NCI-H748 treated with DMSO at 0.1 percent for 48 hours (cell line): ENCODE measurements around the gene NDUFV1.
"Not testable (repeated sequence)": the region's sequence is repeated elsewhere in the genome, so short reads cannot be mapped to it uniquely, and the experiment has no call there.

ENCODE experiments used
- DNase-seq: peaks from one replicate; lab custom pipeline; 2025; lab: John Stamatoyannopoulos, UW

The NDUFV1 gene

GRCh38 chr11:67586568-67587250 is 20.0 kb upstream of the NDUFV1 start:
- DNase-seq = no peak

DNA sequence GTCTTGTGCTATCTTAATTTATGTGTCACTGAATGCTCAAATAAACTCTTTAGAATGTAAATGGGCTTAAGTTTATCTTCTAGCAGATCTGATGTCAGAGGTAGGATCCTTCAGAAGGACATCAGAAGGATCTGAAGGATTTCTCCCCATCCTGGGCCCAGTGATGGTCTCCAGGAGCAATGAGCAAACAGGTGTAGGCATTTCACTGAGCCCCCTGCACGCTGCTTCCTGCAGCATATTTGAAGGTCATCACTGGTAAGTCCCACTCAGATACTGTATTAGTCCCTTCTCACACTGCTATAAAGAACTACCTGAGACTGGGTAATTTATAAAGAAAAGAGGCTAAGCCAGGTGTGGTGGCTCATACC is 18.6 kb upstream of the NDUFV1 start:
- DNase-seq = no peak

DNA sequence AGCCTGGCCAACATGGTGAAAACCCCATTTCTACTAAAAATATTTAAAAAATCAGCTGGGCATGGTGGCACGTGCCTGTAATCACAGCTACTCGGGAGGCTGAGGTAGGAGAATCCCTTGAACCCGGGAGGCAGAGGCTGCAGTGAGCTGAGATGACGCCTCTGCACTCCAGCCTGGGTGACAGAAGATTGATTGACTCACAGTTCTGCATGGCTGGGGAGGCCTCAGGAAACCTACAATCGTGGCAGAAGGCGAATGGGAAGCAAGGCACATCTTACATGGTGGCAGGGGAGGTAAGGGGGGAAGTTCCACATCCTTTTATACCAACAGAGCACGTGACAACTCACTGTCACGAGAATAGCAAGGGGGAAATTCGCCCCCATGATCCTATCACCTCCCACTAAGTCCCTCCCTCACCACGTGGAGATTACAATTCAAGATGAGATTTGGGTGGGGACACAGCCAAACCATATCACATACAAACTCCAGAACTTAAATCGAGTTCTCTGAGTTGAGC is 17.8 kb upstream of the NDUFV1 start:
- not testable (repeated sequence) for DNase-seq

DNA sequence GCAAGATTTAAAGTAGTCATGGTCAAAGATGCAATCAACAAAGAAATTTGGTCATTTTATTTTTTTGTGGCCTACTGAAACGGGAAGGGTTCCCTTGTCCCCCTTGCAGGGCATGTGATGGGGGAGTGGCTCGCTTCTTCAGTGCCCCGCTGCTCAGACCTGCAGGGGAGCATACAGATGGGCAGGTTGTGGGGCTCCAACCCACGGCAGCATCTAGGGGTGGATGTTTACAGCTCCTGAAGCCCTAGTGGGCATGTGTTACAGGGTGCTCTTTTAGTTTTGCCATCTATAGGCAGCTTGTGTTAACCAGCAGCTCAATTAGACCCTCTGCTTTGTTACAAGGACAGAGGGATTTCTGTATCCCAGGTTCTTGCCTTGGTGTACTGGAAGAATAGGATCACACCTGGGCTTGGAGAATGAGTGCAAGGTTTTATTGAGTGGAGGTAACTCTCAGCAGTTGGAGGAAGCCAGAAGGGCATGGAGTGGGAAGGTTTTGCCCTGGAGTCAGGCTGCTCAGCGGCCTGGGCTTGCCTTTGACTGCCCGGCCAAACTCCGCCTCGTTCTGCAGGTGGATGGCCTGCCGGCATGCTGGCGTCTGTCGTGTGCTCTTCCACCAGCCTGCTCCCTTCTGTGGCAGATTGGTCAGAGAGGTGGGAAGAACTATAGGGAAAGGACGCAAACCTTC is 13.7 kb upstream of the NDUFV1 start:
- DNase-seq = no peak

GRCh38 chr11:67593565-67593905 is 13.2 kb upstream of the NDUFV1 start:
- no peak for DNase-seq

GRCh38 chr11:67594480-67594879 is 12.3 kb upstream of the NDUFV1 start:
- no peak for DNase-seq

DNA sequence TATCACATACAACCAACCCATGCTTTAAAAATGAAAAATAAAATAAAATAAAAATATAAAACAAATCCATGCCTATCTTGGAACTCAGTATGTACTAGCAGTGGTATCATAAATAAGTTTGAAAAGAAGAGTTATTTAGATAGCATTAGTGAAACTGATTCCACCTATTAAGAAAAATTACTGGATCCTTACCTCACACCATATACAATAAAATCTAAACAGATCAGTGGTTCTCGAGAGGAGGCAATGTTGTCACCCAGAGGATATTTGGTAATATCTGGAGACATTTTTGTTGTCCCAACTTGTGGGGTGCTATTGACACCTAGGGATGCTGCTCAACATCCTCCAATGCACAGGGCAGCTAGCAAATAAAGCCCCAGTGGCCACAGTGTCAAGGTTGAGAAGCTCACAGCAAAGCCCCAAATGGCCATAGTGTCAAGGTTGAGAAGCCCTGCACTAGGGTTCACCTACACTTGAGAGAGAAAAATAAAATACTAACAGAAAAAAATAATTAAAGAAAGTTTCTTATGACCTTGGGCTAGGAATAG is 9.9 kb upstream of the NDUFV1 start:
- DNase-seq = no peak

DNA sequence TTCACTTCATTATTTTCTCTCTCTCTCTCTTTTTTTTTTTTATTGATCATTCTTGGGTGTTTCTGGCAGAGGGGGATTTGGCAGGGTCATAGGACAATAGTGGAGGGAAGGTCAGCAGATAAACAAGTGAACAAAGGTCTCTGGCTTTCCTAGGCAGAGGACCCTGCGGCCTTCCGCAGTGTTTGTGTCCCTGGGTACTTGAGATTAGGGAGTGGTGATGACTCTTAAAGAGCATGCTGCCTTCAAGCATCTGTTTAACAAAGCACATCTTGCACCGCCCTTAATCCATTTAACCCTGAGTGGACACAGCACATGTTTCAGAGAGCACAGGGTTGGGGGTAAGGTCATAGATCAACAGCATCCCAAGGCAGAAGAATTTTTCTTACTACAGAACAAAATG is 9.3 kb upstream of the NDUFV1 start:
- DNase-seq = not testable (repeated sequence)

DNA sequence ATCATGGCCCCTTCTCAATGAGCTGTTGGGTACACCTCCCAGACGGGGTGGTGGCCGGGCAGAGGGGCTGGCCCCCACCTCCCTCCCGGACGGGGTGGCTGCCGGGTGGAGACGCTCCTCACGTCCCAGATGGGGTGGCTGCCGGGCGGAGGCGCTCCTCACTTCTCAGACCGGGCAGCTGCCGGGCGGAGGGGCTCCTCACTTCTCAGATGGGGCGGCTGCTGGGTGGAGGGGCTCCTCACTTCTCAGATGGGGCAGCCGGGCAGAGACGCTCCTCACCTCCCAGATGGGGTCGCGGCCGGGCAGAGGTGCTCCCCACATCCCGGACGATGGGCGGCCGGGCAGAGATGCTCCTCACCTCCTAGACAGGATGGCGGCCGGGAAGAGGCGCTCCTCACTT is 8.8 kb upstream of the NDUFV1 start:
- DNase-seq = not testable (repeated sequence)

GRCh38 chr11:67599149-67599548 is 7.6 kb upstream of the NDUFV1 start:
- DNase-seq = no peak

- DNase-seq = no peak
These were observed 6.3 kb upstream of the NDUFV1 start for GRCh38 chr11:67600324-67601029.

DNA sequence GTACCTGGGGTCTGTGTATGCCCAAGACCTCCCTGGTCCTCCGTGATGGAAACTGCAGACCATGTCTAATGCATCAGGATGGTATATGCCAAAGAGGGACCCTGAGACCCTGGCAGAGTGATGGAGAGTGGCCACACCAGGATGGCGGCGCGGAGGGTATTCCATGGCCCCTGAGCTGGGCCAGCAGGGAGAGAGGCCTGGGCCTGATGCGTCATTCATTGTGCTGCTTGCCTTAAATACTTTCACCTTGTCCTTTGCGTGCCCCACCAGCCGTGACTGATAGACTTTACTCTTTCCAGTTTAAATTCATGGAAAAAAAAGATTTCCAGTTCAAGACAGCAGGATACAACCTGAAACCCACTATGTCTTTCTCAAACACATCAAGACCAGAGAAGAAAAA is 5.6 kb upstream of the NDUFV1 start:
- DNase-seq = no peak

DNA sequence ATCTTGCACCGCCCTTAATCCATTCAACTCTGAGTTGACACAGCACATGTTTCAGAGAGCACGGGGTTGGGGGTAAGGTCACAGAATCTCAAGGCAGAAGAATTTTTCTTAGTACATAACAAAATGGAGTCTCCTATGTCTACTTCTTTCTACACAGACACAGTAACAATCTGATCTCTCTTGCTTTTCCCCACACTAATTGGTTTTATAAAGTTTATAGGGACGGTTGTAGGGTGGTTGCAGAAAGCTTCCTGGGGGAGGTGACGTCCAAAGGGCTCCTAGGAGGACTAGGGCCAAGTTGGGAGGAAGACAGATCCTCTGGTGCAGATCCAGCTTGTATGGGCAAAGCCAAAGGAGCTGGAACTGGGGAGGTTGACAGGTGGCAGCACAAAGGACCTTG is 2.6 kb upstream of the NDUFV1 start:
- not testable (repeated sequence) for DNase-seq

DNA sequence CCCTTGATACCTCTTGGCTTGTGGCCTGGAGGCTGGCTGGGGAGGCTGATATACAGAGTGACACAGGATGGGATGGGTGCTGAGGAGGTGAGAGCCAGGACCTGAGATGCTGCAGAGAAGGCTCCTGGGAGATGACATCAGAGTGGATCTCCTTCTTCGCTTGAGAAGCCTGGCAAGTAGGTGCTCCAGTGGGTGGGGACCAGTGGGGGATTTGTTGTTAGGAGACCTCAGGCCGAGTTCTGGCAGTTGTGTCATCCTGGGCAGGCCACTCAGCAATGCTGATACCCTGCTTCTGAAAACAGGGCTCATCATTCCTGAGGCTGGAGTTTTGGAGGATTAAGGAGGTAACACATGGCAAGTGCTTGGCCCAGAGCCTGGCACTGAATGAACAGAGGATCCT is 1.9 kb upstream of the NDUFV1 start:
- no peak for DNase-seq

DNA sequence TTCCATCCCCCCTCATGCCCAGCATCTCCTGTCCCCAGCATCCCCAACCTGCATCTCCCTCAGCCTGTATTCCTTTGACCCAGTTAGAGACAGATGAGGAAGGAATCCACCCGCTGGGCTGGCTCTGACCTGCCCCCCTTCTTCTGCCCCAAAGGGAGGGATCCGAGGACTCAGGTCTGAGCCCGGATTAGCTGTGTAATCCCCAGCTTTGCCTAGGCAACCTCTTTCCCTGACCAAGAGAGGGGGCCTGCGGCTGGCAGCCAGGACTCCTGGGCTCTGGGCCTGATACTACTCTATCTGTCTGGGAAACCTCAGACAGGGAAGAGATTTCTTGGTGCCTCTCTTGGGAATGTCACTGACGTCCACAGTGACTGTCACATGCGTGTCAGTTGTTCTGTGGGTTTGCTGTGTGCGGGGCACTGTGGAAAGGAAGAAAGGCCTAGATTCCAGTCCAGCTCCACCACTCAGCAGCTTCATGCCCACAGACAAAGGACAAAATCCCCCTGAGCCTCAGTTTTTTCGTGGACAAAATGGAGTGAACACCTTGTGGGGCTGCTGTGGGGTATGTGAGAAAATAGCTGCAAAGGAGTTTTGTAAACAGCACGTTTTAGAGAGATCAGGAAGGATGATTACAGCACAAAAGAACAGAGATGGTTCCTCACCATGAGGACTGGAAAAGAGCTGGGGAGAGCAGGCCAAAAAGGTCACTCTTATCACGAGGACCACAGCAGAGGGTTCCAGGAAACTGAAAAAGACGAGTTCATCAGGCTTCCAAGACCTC is 1.3 kb upstream of the NDUFV1 start:
- DNase-seq = no peak

- no peak for DNase-seq
These were observed 644 bp upstream of the NDUFV1 start for GRCh38 chr11:67606093-67606491.

GRCh38 chr11:67607507-67607906 is 771 bp downstream of the NDUFV1 start:
- no peak for DNase-seq

DNA sequence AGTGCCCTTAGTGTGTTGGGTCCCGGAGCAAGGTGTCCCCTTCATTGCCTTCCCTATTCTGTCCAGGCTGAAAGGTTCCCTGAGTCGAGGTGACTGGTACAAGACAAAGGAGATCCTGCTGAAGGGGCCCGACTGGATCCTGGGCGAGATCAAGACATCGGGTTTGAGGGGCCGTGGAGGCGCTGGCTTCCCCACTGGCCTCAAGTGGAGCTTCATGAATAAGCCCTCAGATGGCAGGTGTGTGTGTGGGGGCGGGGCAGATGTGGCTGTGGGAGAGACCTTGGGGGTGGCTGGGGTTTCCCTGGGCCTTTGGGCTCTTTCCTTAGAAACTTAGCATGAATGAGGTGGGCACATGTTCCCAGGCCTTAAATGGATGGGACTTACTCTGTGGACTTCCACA is 1.8 kb downstream of the NDUFV1 start:
- no peak for DNase-seq

- no peak for DNase-seq
These were observed 2.6 kb downstream of the NDUFV1 start for GRCh38 chr11:67609316-67609715.

DNA sequence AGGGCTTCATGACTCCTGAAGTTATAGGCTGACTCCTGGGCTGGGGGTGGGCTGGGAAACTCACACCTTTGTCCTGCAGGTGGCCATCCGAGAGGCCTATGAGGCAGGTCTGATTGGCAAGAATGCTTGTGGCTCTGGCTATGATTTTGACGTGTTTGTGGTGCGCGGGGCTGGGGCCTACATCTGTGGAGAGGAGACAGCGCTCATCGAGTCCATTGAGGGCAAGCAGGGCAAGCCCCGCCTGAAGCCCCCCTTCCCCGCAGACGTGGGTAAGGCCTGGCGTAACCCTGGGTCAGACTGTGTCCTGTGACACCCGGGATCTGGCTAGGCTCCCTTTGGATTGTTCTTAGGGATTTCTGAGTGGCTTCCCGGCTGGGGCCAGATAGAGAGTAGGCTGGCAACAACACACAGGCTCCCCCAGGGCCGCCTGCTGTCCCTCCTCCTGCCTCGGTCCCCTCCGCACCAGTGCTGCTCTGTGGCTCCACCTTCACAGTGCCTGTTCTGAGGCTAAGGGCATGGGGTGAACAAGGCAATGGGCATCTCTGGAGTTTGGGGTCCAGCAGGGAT is 3.6 kb downstream of the NDUFV1 start:
- DNase-seq = no peak

DNA sequence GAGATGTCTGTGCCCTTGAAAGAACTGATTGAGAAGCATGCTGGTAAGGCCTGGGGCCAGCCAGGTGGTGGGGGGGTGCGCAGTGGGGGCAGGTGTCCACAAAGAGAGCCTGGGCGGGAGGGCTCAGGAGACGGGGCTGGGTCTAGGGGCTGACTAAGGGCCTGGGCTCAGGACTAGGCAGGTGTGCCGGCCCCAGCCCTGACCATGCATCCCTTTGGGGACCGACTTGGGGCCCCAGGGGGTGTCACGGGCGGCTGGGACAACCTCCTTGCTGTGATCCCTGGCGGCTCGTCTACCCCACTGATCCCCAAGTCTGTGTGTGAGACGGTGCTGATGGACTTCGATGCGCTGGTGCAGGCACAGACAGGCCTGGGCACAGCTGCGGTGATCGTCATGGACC is 4.4 kb downstream of the NDUFV1 start:
- DNase-seq = no peak
